GM06990 (cell line): Measurements from ENCODE around the gene ARL5C.

Source experiments
- DNase-seq: peaks from one replicate; pipeline ENCODE4 v3.0.0-alpha.2; 2011; ENCODE audit not compliant: insufficient read length; ENCODE audit errors: extremely low read depth
- H3K27me3 ChIP-seq: replicated peaks from 2 replicates; pipeline ENCODE4 v1.6.0; 2011; ENCODE audit warnings: low read length; ENCODE audit not compliant: control insufficient read depth, insufficient read depth
- H3K36me3 ChIP-seq: 2 replicates; pipeline ENCODE4 v1.5.1; 2011; ENCODE audit warnings: low read length; ENCODE audit not compliant: control insufficient read depth, insufficient read depth
- H3K4me3 ChIP-seq: replicated peaks from 2 replicates; pipeline ENCODE4 v1.5.1; 2011; ENCODE audit warnings: low read depth, mild to moderate bottlenecking, control low read depth, low read length
- CTCF ChIP-seq: IDR thresholded peaks from 2 replicates; pipeline ENCODE4 v1.5.1; 2011; ENCODE audit warnings: low read length, control low read depth, mild to moderate bottlenecking, inconsistent platforms; ENCODE audit not compliant: insufficient read depth, poor library complexity, severe bottlenecking

Gene ARL5C

GRCh38 chr17:39209317-39210092 lies 43.5 kb upstream of the ARL5C start:
- peak overlapping the region; percentile 36 for H3K4me3 ChIP-seq
- TF ChIP-seq CTCF = no peak
- peak; percentile 54 for DNase-seq

GRCh38 chr17:39208893-39209292 lies 42.9 kb upstream of the ARL5C start:
- no peak for TF ChIP-seq CTCF
- DNase-seq = peak; percentile 84
- peaks cover 8% of the 10 kb centered on the region for H3K36me3 ChIP-seq
- no peaks in the 10 kb centered on the region; the same call in 1 of the 2 replicates for H3K27me3 ChIP-seq
- no peak overlapping the region for H3K4me3 ChIP-seq

More at GRCh38 chr17:39209317-39210092, 43.5 kb upstream of the ARL5C start:
- Histone ChIP-seq H3K27me3 (no peaks in the 10 kb centered on the region; the same call in 1 of the 2 replicates), H3K36me3 (peaks cover 2% of the 10 kb centered on the region)

- no peak for TF ChIP-seq CTCF
- peak; percentile 39 for DNase-seq
- no peak overlapping the region for H3K4me3 ChIP-seq
- H3K27me3 ChIP-seq = no peaks in the 10 kb centered on the region; the same call in 1 of the 2 replicates
- H3K36me3 ChIP-seq = peaks cover 14% of the 10 kb centered on the region
These were observed 42.2 kb upstream of the ARL5C start for GRCh38 chr17:39208136-39208535.

- TF ChIP-seq CTCF = no peak
- no peak for DNase-seq
- no peaks in the 10 kb centered on the region; the same call in 1 of the 2 replicates for H3K27me3 ChIP-seq
- H3K4me3 ChIP-seq = no peak overlapping the region
- peaks cover 27% of the 10 kb centered on the region for H3K36me3 ChIP-seq
These were observed 39.2 kb upstream of the ARL5C start for GRCh38 chr17:39205112-39205526.

GRCh38 chr17:39204245-39204644 lies 38.3 kb upstream of the ARL5C start:
- TF ChIP-seq CTCF = no peak
- peaks cover 27% of the 10 kb centered on the region for H3K36me3 ChIP-seq

More at GRCh38 chr17:39204245-39204644, 38.3 kb upstream of the ARL5C start:
- H3K27me3 ChIP-seq = no peaks in the 10 kb centered on the region
- H3K4me3 ChIP-seq = no peak overlapping the region
- DNase-seq = no peak
